ENCODE results near the gene FGD2.

The FGD2 gene

GRCh38 chr6:37016995-37017394 is 11.5 kb downstream of the FGD2 start:
- Histone ChIP-seq H3K4me1 (ENCODE audit: insufficient read depth, insufficient read length) (peaks cover 6% of the 10 kb centered on the region), H3K4me3 (ENCODE audit: insufficient read length, low read depth) (no peak overlapping the region), H3K9ac (ENCODE audit: insufficient read length, low read depth) (no peak overlapping the region), H3K27me3 (ENCODE audit: insufficient read depth, insufficient read length) (no peaks in the 10 kb centered on the region), H3K9me3 (ENCODE audit: insufficient read depth, low read length) (no peaks in the 10 kb centered on the region), H3K36me3 (ENCODE audit: insufficient read depth, insufficient read length, low read length) (no peaks in the 10 kb centered on the region)
- no peak for DNase-seq (ENCODE audit: low read depth, low spot score)
- TF ChIP-seq SUZ12 (IDR thresholded peaks at IDR 0.05; ENCODE audit: extremely low read depth, insufficient read depth, insufficient read length) (no peak), YY1 (IDR thresholded peaks at IDR 0.05; ENCODE audit: insufficient read depth, insufficient read length) (no peak), ZNF274 (IDR thresholded peaks at IDR 0.05; ENCODE audit: low read depth, low read length) (no peak)

- Histone ChIP-seq H3K4me1 (ENCODE audit: insufficient read depth, insufficient read length) (peaks cover 9% of the 10 kb centered on the region), H3K9ac (ENCODE audit: insufficient read length, low read depth) (no peak overlapping the region), H3K27me3 (ENCODE audit: insufficient read depth, insufficient read length) (no peaks in the 10 kb centered on the region), H3K4me3 (ENCODE audit: insufficient read length, low read depth) (no peak overlapping the region), H3K36me3 (ENCODE audit: insufficient read depth, insufficient read length, low read length) (no peaks in the 10 kb centered on the region), H3K9me3 (ENCODE audit: insufficient read depth, low read length) (no peaks in the 10 kb centered on the region)
- TF ChIP-seq SUZ12 (IDR thresholded peaks at IDR 0.05; ENCODE audit: extremely low read depth, insufficient read depth, insufficient read length) = no peak
- no peak for TF ChIP-seq ZNF274 (IDR thresholded peaks at IDR 0.05; ENCODE audit: low read depth, low read length)
- TF ChIP-seq YY1 (IDR thresholded peaks at IDR 0.05; ENCODE audit: insufficient read depth, insufficient read length) = no peak
- no peak for DNase-seq (ENCODE audit: low read depth, low spot score)
Measured at GRCh38 chr6:37017606-37018197, 12.2 kb downstream of the FGD2 start.

- peak; percentile 78 for DNase-seq (ENCODE audit: low read depth, low spot score)
- H3K9me3 ChIP-seq (ENCODE audit: insufficient read depth, low read length) = no peaks in the 10 kb centered on the region
- TF ChIP-seq YY1 (IDR thresholded peaks at IDR 0.05; ENCODE audit: insufficient read depth, insufficient read length) = no peak
- TF ChIP-seq ZNF274 (IDR thresholded peaks at IDR 0.05; ENCODE audit: low read depth, low read length) = no peak
- TF ChIP-seq SUZ12 (IDR thresholded peaks at IDR 0.05; ENCODE audit: extremely low read depth, insufficient read depth, insufficient read length) = no peak
- H3K4me3 ChIP-seq (ENCODE audit: insufficient read length, low read depth) = no peak overlapping the region
- H3K9ac ChIP-seq (ENCODE audit: insufficient read length, low read depth) = no peak overlapping the region
- no peaks in the 10 kb centered on the region for H3K36me3 ChIP-seq (ENCODE audit: insufficient read depth, insufficient read length, low read length)
- peaks cover 9% of the 10 kb centered on the region for H3K4me1 ChIP-seq (ENCODE audit: insufficient read depth, insufficient read length)
- no peaks in the 10 kb centered on the region for H3K27me3 ChIP-seq (ENCODE audit: insufficient read depth, insufficient read length)
Measured at GRCh38 chr6:37018198-37019064, 13.0 kb downstream of the FGD2 start.

- Histone ChIP-seq H3K9ac (ENCODE audit: insufficient read length, low read depth) (no peak overlapping the region), H3K4me1 (ENCODE audit: insufficient read depth, insufficient read length) (peaks cover 9% of the 10 kb centered on the region), H3K36me3 (ENCODE audit: insufficient read depth, insufficient read length, low read length) (no peaks in the 10 kb centered on the region), H3K27me3 (ENCODE audit: insufficient read depth, insufficient read length) (no peaks in the 10 kb centered on the region), H3K9me3 (ENCODE audit: insufficient read depth, low read length) (no peaks in the 10 kb centered on the region), H3K4me3 (ENCODE audit: insufficient read length, low read depth) (no peak overlapping the region)
- no peak for DNase-seq (ENCODE audit: low read depth, low spot score)
- no peak for TF ChIP-seq YY1 (IDR thresholded peaks at IDR 0.05; ENCODE audit: insufficient read depth, insufficient read length)
- no peak for TF ChIP-seq SUZ12 (IDR thresholded peaks at IDR 0.05; ENCODE audit: extremely low read depth, insufficient read depth, insufficient read length)
- TF ChIP-seq ZNF274 (IDR thresholded peaks at IDR 0.05; ENCODE audit: low read depth, low read length) = no peak
Measured at GRCh38 chr6:37019065-37019450, 13.6 kb downstream of the FGD2 start.

- Histone ChIP-seq H3K27me3 (ENCODE audit: insufficient read depth, insufficient read length) (no peaks in the 10 kb centered on the region), H3K36me3 (ENCODE audit: insufficient read depth, insufficient read length, low read length) (no peaks in the 10 kb centered on the region), H3K4me3 (ENCODE audit: insufficient read length, low read depth) (no peak overlapping the region), H3K4me1 (ENCODE audit: insufficient read depth, insufficient read length) (peaks cover 9% of the 10 kb centered on the region), H3K9me3 (ENCODE audit: insufficient read depth, low read length) (no peaks in the 10 kb centered on the region), H3K9ac (ENCODE audit: insufficient read length, low read depth) (no peak overlapping the region)
- TF ChIP-seq ZNF274 (IDR thresholded peaks at IDR 0.05; ENCODE audit: low read depth, low read length) (no peak), YY1 (IDR thresholded peaks at IDR 0.05; ENCODE audit: insufficient read depth, insufficient read length) (no peak), SUZ12 (IDR thresholded peaks at IDR 0.05; ENCODE audit: extremely low read depth, insufficient read depth, insufficient read length) (no peak)
- no peak for DNase-seq (ENCODE audit: low read depth, low spot score)
Measured at GRCh38 chr6:37020381-37020780, 14.9 kb downstream of the FGD2 start.

GRCh38 chr6:37020812-37021211 is 15.4 kb downstream of the FGD2 start:
- TF ChIP-seq SUZ12 (IDR thresholded peaks at IDR 0.05; ENCODE audit: extremely low read depth, insufficient read depth, insufficient read length) = no peak

GRCh38 chr6:37021356-37022129 is 16.1 kb downstream of the FGD2 start:
- Histone ChIP-seq H3K4me3 (ENCODE audit: insufficient read length, low read depth) (no peak overlapping the region), H3K9ac (ENCODE audit: insufficient read length, low read depth) (peak overlapping the region; percentile 8), H3K9me3 (ENCODE audit: insufficient read depth, low read length) (no peaks in the 10 kb centered on the region), H3K4me1 (ENCODE audit: insufficient read depth, insufficient read length) (peaks cover 14% of the 10 kb centered on the region), H3K27me3 (ENCODE audit: insufficient read depth, insufficient read length) (no peaks in the 10 kb centered on the region), H3K36me3 (ENCODE audit: insufficient read depth, insufficient read length, low read length) (no peaks in the 10 kb centered on the region)
- DNase-seq (ENCODE audit: low read depth, low spot score) = no peak
- TF ChIP-seq SUZ12 (IDR thresholded peaks at IDR 0.05; ENCODE audit: extremely low read depth, insufficient read depth, insufficient read length) (no peak), YY1 (IDR thresholded peaks at IDR 0.05; ENCODE audit: insufficient read depth, insufficient read length) (no peak), ZNF274 (IDR thresholded peaks at IDR 0.05; ENCODE audit: low read depth, low read length) (no peak)

More at GRCh38 chr6:37020812-37021211, 15.4 kb downstream of the FGD2 start:
- peak overlapping the region; percentile 8 for H3K9ac ChIP-seq (ENCODE audit: insufficient read length, low read depth)
- peaks cover 11% of the 10 kb centered on the region for H3K4me1 ChIP-seq (ENCODE audit: insufficient read depth, insufficient read length)
- H3K4me3 ChIP-seq (ENCODE audit: insufficient read length, low read depth) = no peak overlapping the region
- no peaks in the 10 kb centered on the region for H3K9me3 ChIP-seq (ENCODE audit: insufficient read depth, low read length)
- DNase-seq (ENCODE audit: low read depth, low spot score) = no peak
- H3K27me3 ChIP-seq (ENCODE audit: insufficient read depth, insufficient read length) = no peaks in the 10 kb centered on the region
- no peaks in the 10 kb centered on the region for H3K36me3 ChIP-seq (ENCODE audit: insufficient read depth, insufficient read length, low read length)

Data from NT2/D1 (cell line).